PFSK-1 (cell line): ENCODE measurements around the gene INF2.

Experiments used
- POLR2AphosphoS5 ChIP-seq: IDR thresholded peaks from 2 replicates; pipeline ENCODE4 v1.6.1; 2012; ENCODE audit warnings: low read depth, mild to moderate bottlenecking, control low read depth, low read length, moderate library complexity
- SIN3A ChIP-seq: IDR thresholded peaks from 2 replicates; pipeline ENCODE4 v1.6.1; 2012; ENCODE audit warnings: mild to moderate bottlenecking, low read length, moderate library complexity, borderline replicate concordance; ENCODE audit not compliant: insufficient read depth
- TAF1 ChIP-seq: IDR thresholded peaks from 2 replicates; pipeline ENCODE4 v1.6.1; 2012; ENCODE audit warnings: low read length, control low read depth, borderline replicate concordance; ENCODE audit not compliant: insufficient read depth

GRCh38 chr14:104749111-104749649 lies 59.8 kb downstream of the INF2 start:
- no peak for TF ChIP-seq TAF1
- TF ChIP-seq POLR2AphosphoS5 = no peak
- TF ChIP-seq SIN3A = no peak
